ENCODE results near the gene CXCL9. TPM values are rescaled to one million over a fixed set of nuclear protein-coding genes. Genes with fewer than 3 reads are reported as not detected.

The CXCL9 gene
- total and polyA plus RNA-seq, 2 donors (not counting 1 experiment from before 2014, with no cell fraction given), result not detected

- TF ChIP-seq EZH2 (IDR thresholded peaks at IDR 0.05; ENCODE audit: borderline replicate concordance, insufficient read depth, low read depth, low read length, poor library complexity, severe bottlenecking) (no peak), CTCF (IDR thresholded peaks at IDR 0.05) (no peak)
- no CpG with 5 or more reads among the region's 5 CpGs for WGBS (ENCODE audit: insufficient coverage)
- no peak overlapping the region for H3K4me3 ChIP-seq (ENCODE audit: control extremely low read depth in 1 of 5, extremely low read depth in 1 of 5, insufficient read depth in 1 of 5, low read depth in 2 of 5, low read length in 4 of 5)
- no peaks in the 10 kb centered on the region for H3K27me3 ChIP-seq (replicated peaks in 1 of 4; ENCODE audit: control extremely low read depth in 1 of 4, control insufficient read depth in 3 of 4, insufficient read depth in 4 of 4, low read length in 3 of 4)
- Mint-ChIP-seq H3K27me3 (no peaks in the 10 kb centered on the region), H3K4me3 (no peak overlapping the region), H3K4me1 (peaks cover 11% of the 10 kb centered on the region), H3K27ac (no peak overlapping the region), H3K9me3 (ENCODE audit: insufficient read depth) (no peaks in the 10 kb centered on the region)
- no peak for ATAC-seq (ENCODE audit: low read depth)
- no peaks in the 10 kb centered on the region for H3K9me3 ChIP-seq (ENCODE audit: control extremely low read depth in 1 of 3, control insufficient read depth in 2 of 3, insufficient read depth in 1 of 3, low read length in 2 of 3)
- CTCF ChIA-PET, result interaction anchor here (0.7 to 3.1 kb wide), 4 partner anchors 12 to 49 kb away, joined by 3 to 18 read pairs (median 4); no protein-coding TSS in a partner anchor
- H3K9ac ChIP-seq (ENCODE audit: low read length), result no peak overlapping the region
- peaks cover 11% of the 10 kb centered on the region in 2 donors for H3K4me1 ChIP-seq (ENCODE audit: control insufficient read depth in 2 of 2, insufficient read depth in 2 of 2, low read length in 2 of 2)
- H2AFZ ChIP-seq (ENCODE audit: insufficient read depth, low read depth, low read length, poor library complexity, severe bottlenecking), result no peak overlapping the region
- no peak for DNase-seq
- no peaks in the 10 kb centered on the region for H3K36me3 ChIP-seq (replicated peaks in 1 of 2; ENCODE audit: control extremely low read depth in 1 of 2, control insufficient read depth in 1 of 2, extremely low read depth in 1 of 2, insufficient read depth in 2 of 2, low read length in 1 of 2)
- H3K27ac ChIP-seq (ENCODE audit: low read length in 2 of 2), result no peak overlapping the region
- intact Hi-C loops (cut with micrococcal nuclease), result no loop called here
- POLR2A ChIA-PET, result no interaction called here
- no peak overlapping the region for H3K4me2 ChIP-seq (replicated peaks; ENCODE audit: low read depth, low read length, poor library complexity, severe bottlenecking)
- no peaks in the 10 kb centered on the region for H3K79me2 ChIP-seq (ENCODE audit: control insufficient read depth, insufficient read depth, low read length)
- no peaks in the 10 kb centered on the region for H4K20me1 ChIP-seq (ENCODE audit: control insufficient read depth, insufficient read depth, low read length, poor library complexity, severe bottlenecking)
Observed at GRCh38 chr4:76009311-76009710, 2.0 kb upstream of the CXCL9 start.

GRCh38 chr4:76003620-76004019 is 3.7 kb downstream of the CXCL9 start:
- Histone ChIP-seq H3K9me3 (ENCODE audit: control extremely low read depth in 1 of 3, control insufficient read depth in 2 of 3, insufficient read depth in 1 of 3, low read length in 2 of 3) (no peaks in the 10 kb centered on the region), H3K4me1 (ENCODE audit: control insufficient read depth in 2 of 2, insufficient read depth in 2 of 2, low read length in 2 of 2) (no peaks in the 10 kb centered on the region), H3K9ac (ENCODE audit: low read length) (no peak overlapping the region), H3K27me3 (replicated peaks in 1 of 4; ENCODE audit: control extremely low read depth in 1 of 4, control insufficient read depth in 3 of 4, insufficient read depth in 4 of 4, low read length in 3 of 4) (no peaks in the 10 kb centered on the region), H3K36me3 (replicated peaks in 1 of 2; ENCODE audit: control extremely low read depth in 1 of 2, control insufficient read depth in 1 of 2, extremely low read depth in 1 of 2, insufficient read depth in 2 of 2, low read length in 1 of 2) (no peaks in the 10 kb centered on the region), H3K79me2 (ENCODE audit: control insufficient read depth, insufficient read depth, low read length) (no peaks in the 10 kb centered on the region), H3K4me3 (ENCODE audit: control extremely low read depth in 1 of 5, extremely low read depth in 1 of 5, insufficient read depth in 1 of 5, low read depth in 2 of 5, low read length in 4 of 5) (no peak overlapping the region), H4K20me1 (ENCODE audit: control insufficient read depth, insufficient read depth, low read length, poor library complexity, severe bottlenecking) (no peaks in the 10 kb centered on the region), H3K27ac (ENCODE audit: low read length in 2 of 2) (no peak overlapping the region), H2AFZ (ENCODE audit: insufficient read depth, low read depth, low read length, poor library complexity, severe bottlenecking) (no peak overlapping the region), H3K4me2 (replicated peaks; ENCODE audit: low read depth, low read length, poor library complexity, severe bottlenecking) (no peak overlapping the region)
- Mint-ChIP-seq H3K4me1 (no peaks in the 10 kb centered on the region), H3K4me3 (no peak overlapping the region), H3K27me3 (no peaks in the 10 kb centered on the region), H3K27ac (no peak overlapping the region), H3K9me3 (ENCODE audit: insufficient read depth) (no peaks in the 10 kb centered on the region)
- intact Hi-C loops (cut with micrococcal nuclease), result no loop called here
- ATAC-seq (ENCODE audit: low read depth) (no peak), DNase-seq (no peak)
- WGBS (ENCODE audit: insufficient coverage), result no CpG with 5 or more reads among the region's 3 CpGs
- CTCF ChIA-PET, result no interaction called here
- POLR2A ChIA-PET, result no interaction called here
- TF ChIP-seq EZH2 (IDR thresholded peaks at IDR 0.05; ENCODE audit: borderline replicate concordance, insufficient read depth, low read depth, low read length, poor library complexity, severe bottlenecking) (no peak), CTCF (IDR thresholded peaks at IDR 0.05) (no peak)

All from B cell (primary cell).